Skeletal muscle tissue (tissue), 4 donors: ENCODE results near the gene GALNT8. TPM values are rescaled to one million over a fixed set of nuclear protein-coding genes. Genes with fewer than 3 reads are reported as not detected.

Source experiments
- H3K27ac ChIP-seq: one replicate; pipeline ENCODE4 v1.7.0; 2013; ENCODE audit warnings: mild to moderate bottlenecking, low read depth, low read length, inconsistent platforms
- H3K27me3 ChIP-seq, 3 donors: one replicate each; pipeline ENCODE4 v1.7.0; 2013; ENCODE audit warnings: low read length in 3 of 3; ENCODE audit not compliant: control insufficient read depth in 3 of 3, insufficient read depth in 3 of 3
- H3K36me3 ChIP-seq, 3 donors: one replicate each; pipeline ENCODE4 v1.7.0; 2013; ENCODE audit warnings: low read length in 3 of 3; ENCODE audit not compliant: control insufficient read depth in 3 of 3, insufficient read depth in 3 of 3
- H3K4me1 ChIP-seq, 3 donors: one replicate each; pipeline ENCODE4 v1.7.0; 2013; ENCODE audit warnings: low read length in 3 of 3, mild to moderate bottlenecking in 3 of 3; ENCODE audit not compliant: control insufficient read depth in 3 of 3, insufficient read depth in 3 of 3
- H3K4me3 ChIP-seq, 3 donors: one replicate each; pipeline ENCODE4 v1.7.0; 2013; ENCODE audit warnings: low read length in 3 of 3
- H3K9ac ChIP-seq, 3 donors: one replicate each; pipeline ENCODE4 v1.7.0; 2013; ENCODE audit warnings: low read length in 3 of 3, mild to moderate bottlenecking in 3 of 3, moderate library complexity in 2 of 3, low read depth in 1 of 3
- H3K9me3 ChIP-seq, 3 donors: one replicate each; pipeline ENCODE4 v1.7.0; 2013; ENCODE audit warnings: low read length in 3 of 3; ENCODE audit not compliant: control insufficient read depth in 3 of 3
- total RNA-seq: library from RNA; depleted of rRNA; stranded (reverse); fragments of >200 nt; gene quantifications from one replicate; pipeline ENCODE4 v1.2.3, GENCODE V29; 2014
- donor health status: Osteomylitis.

The GALNT8 gene
- total RNA-seq, 1 donor from 2014 or later = 5.2 TPM

DNA sequence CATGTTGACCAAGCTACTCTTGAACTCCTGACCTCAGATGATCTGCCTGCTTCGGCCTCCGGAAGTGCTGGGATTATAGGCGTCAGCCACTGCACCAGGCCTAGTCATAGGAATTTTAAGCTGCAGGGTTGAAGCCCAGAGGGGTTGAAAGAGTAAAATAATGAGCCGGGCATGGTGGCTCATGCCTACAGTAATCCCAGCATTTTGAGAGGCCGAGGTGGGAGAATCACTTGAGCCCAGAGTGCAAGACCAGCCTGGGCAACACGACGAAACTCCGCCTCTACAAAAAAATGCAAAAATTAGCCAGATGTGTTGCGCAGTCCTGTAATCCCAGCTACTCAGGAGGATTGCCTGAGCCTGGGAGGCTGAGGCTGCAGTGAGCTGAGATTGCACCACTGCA is 69.6 kb downstream of the GALNT8 start:
- no peak overlapping the region for H3K27ac ChIP-seq
- no peaks in the 10 kb centered on the region for H3K27me3 ChIP-seq
- H3K4me1 ChIP-seq = no peaks in the 10 kb centered on the region

GRCh38 chr12:4791497-4791896 is 71.3 kb downstream of the GALNT8 start:
- no peaks in the 10 kb centered on the region for H3K9me3 ChIP-seq
- H3K36me3 ChIP-seq = no peaks in the 10 kb centered on the region
- no peaks in the 10 kb centered on the region for H3K4me1 ChIP-seq
- H3K4me3 ChIP-seq = no peak overlapping the region
- peaks cover 0 to 3% (median 0%) of the 10 kb centered on the region in 3 donors for H3K27me3 ChIP-seq
- H3K9ac ChIP-seq = no peak overlapping the region
- no peak overlapping the region for H3K27ac ChIP-seq

More for the DNA sequence above, 69.6 kb downstream of the GALNT8 start:
- no peak overlapping the region for H3K4me3 ChIP-seq
- no peaks in the 10 kb centered on the region for H3K36me3 ChIP-seq
- H3K9ac ChIP-seq = no peak overlapping the region
- H3K9me3 ChIP-seq = no peaks in the 10 kb centered on the region

GRCh38 chr12:4794491-4794890 is 74.3 kb downstream of the GALNT8 start:
- H3K9me3 ChIP-seq = no peaks in the 10 kb centered on the region
- no peaks in the 10 kb centered on the region for H3K4me1 ChIP-seq
- no peak overlapping the region for H3K9ac ChIP-seq
- no peak overlapping the region for H3K4me3 ChIP-seq
- H3K27me3 ChIP-seq = peaks cover 4 to 19% (median 7%) of the 10 kb centered on the region in 3 donors
- H3K36me3 ChIP-seq = no peaks in the 10 kb centered on the region
- H3K27ac ChIP-seq = no peak overlapping the region

DNA sequence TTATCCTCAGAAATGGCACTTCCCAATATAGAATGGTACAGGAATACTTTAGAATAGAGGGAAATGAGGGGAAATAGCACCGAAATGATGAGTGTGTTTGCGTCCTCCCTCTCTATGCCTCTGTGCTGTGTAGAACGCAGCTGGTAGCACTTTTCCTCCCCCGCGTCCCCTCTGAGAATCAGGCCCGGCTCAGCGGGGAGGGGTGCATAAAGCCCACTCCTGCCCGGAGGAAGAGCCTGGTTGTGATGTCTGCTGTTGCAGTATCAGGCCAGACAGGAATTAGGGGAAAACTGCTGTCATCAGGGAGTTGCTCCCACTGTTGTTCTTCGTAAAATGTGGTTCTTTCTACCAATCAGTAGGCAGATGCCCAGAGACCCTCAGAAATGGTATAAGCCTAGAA is 76.0 kb downstream of the GALNT8 start:
- Histone ChIP-seq H3K4me3 (no peak overlapping the region), H3K27me3 (peaks cover 4 to 19% (median 7%) of the 10 kb centered on the region in 3 donors), H3K9me3 (no peaks in the 10 kb centered on the region), H3K36me3 (no peaks in the 10 kb centered on the region), H3K4me1 (no peaks in the 10 kb centered on the region), H3K27ac (no peak overlapping the region), H3K9ac (no peak overlapping the region)

- H3K4me3 ChIP-seq = no peak overlapping the region
- H3K9ac ChIP-seq = no peak overlapping the region
- H3K27ac ChIP-seq = no peak overlapping the region
- H3K36me3 ChIP-seq = no peaks in the 10 kb centered on the region
- no peaks in the 10 kb centered on the region for H3K4me1 ChIP-seq
- peaks cover 4 to 19% (median 7%) of the 10 kb centered on the region in 3 donors for H3K27me3 ChIP-seq
- no peaks in the 10 kb centered on the region for H3K9me3 ChIP-seq
Measured at GRCh38 chr12:4796694-4797482, 76.7 kb downstream of the GALNT8 start.

DNA sequence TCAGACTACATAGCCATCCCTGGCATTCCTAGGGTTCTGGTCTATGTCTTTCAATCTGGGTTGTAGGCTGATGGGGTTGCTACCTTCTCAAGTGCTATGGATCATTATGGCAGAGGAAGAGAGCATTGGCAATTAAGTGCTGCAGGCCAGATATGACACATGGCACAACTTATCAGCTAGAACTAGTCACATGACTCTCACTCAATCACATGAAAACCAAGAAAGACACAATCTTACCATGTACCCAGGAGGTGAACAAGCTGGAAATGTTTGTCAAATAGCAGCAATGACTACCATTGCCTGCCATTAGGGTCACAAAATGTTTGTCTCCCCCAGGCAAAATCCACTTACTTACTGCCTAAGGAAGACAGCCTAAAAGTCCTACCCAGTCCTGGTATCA is 80.4 kb downstream of the GALNT8 start:
- Histone ChIP-seq H3K9ac (no peak overlapping the region), H3K4me1 (no peaks in the 10 kb centered on the region), H3K27me3 (peaks cover 4 to 22% (median 7%) of the 10 kb centered on the region in 3 donors), H3K4me3 (no peak overlapping the region), H3K9me3 (no peaks in the 10 kb centered on the region), H3K36me3 (no peaks in the 10 kb centered on the region), H3K27ac (no peak overlapping the region)

- Histone ChIP-seq H3K27ac (no peak overlapping the region), H3K27me3 (peaks cover 4 to 15% (median 6%) of the 10 kb centered on the region in 3 donors), H3K4me3 (no peak overlapping the region), H3K9ac (no peak overlapping the region), H3K4me1 (no peaks in the 10 kb centered on the region), H3K9me3 (no peaks in the 10 kb centered on the region), H3K36me3 (no peaks in the 10 kb centered on the region)
Measured at GRCh38 chr12:4802841-4803240, 82.6 kb downstream of the GALNT8 start.

DNA sequence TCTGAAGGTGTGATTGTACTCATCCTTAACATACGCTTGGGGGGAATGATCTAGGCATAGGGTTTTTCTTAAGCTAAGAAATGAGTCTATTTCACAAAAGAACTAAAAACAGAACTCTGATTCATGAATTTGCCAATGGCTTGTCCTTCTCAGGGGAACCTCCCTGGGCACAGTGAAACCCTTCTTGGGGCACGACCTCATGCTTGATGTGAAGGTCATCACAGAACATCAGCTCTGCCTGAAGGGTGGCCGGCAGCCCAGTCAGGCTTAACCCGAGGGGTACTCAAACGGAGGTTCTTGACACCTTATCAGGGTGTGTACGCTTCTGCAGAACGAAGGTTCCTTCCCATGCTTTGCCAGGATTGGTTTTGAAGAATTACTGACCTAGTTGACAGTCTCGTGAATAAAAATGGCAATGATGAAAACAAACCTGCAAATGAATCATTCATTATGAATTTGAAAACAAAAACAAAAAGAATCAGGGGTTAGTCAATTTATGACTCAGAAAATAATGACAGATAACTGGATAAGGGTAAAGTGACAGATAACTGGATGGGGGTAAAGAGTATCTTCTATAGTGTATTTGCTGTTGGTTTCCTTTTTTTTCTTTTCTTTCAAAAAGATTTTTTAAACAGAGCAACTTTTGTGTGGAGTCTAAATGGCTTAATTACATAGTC is 86.4 kb downstream of the GALNT8 start:
- Histone ChIP-seq H3K4me3 (no peak overlapping the region), H3K27me3 (peaks cover 30 to 41% (median 33%) of the 10 kb centered on the region in 3 donors), H3K9ac (no peak overlapping the region), H3K9me3 (no peaks in the 10 kb centered on the region), H3K27ac (no peak overlapping the region), H3K36me3 (no peaks in the 10 kb centered on the region), H3K4me1 (peaks cover 0 to 5% (median 3%) of the 10 kb centered on the region in 3 donors)

- no peak overlapping the region for H3K4me3 ChIP-seq
- H3K27ac ChIP-seq = no peak overlapping the region
- no peak overlapping the region for H3K9ac ChIP-seq
- peaks cover 0 to 5% (median 3%) of the 10 kb centered on the region in 3 donors for H3K4me1 ChIP-seq
- H3K36me3 ChIP-seq = no peaks in the 10 kb centered on the region
- peaks cover 36 to 46% (median 39%) of the 10 kb centered on the region in 3 donors for H3K27me3 ChIP-seq
- no peaks in the 10 kb centered on the region for H3K9me3 ChIP-seq
Measured at GRCh38 chr12:4807116-4807783, 87.0 kb downstream of the GALNT8 start.

DNA sequence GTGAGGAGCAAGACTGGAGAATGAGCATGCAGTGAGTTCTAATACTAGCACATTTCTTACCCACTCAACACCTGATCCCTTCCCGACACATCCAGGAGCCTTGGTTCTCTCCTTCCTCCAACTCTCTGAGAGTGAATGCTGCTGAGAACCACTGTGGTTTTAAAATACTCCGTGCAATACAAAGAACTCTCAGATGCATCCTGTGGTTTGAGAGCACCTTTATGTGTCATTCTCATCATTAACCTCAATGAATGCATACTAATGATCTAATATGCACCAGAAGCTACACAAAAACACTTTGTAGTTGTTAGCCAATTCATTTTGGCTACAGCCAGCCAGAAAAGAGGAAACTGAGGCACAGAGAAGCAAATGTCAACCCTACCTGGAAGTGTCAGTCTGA is 87.6 kb downstream of the GALNT8 start:
- Histone ChIP-seq H3K27me3 (peaks cover 42 to 48% (median 42%) of the 10 kb centered on the region in 3 donors), H3K36me3 (no peaks in the 10 kb centered on the region), H3K4me3 (no peak overlapping the region), H3K4me1 (peaks cover 0 to 5% (median 3%) of the 10 kb centered on the region in 3 donors), H3K27ac (no peak overlapping the region), H3K9ac (no peak overlapping the region), H3K9me3 (no peaks in the 10 kb centered on the region)
